ENCODE measurements around the gene LTBP3. TPM values are rescaled to one million over a fixed set of nuclear protein-coding genes. Genes with fewer than 3 reads are reported as not detected.
A peak's percentile ranks its signal among the peaks of the same experiment; 100 is the strongest.

LTBP3 gene
- total and polyA plus RNA-seq, 2 of the 13 experiments (the other 11 are each of a cell fraction or from before 2014, with no cell fraction given) = 12.2 to 68.1 TPM

- TF ChIP-seq YY1 (IDR thresholded peaks at IDR 0.05; ENCODE audit: insufficient read depth, insufficient replicate concordance, low read depth, low read length) = peak; percentile 51
- 0 out of 2 replicates have a peak, but pooled peaks have one; percentile 41 for TF ChIP-seq ZNF878 (CRISPR knock-in tag; IDR thresholded peaks at IDR 0.05)
- no peak for TF ChIP-seq ZNF605 (CRISPR knock-in tag; IDR thresholded peaks at IDR 0.05)
- TF ChIP-seq DDIT3 (CRISPR knock-in tag; IDR thresholded peaks at IDR 0.05) = no peak
- 0 out of 2 replicates have a peak, but pooled peaks have one; percentile 63 for TF ChIP-seq ZNF558 (CRISPR knock-in tag; IDR thresholded peaks at IDR 0.05; ENCODE audit: borderline replicate concordance)
- TF ChIP-seq DNMT1 (CRISPR knock-in tag; IDR thresholded peaks at IDR 0.05) = no peak
- TF ChIP-seq ZFP37 (CRISPR knock-in tag; IDR thresholded peaks at IDR 0.05; ENCODE audit: borderline replicate concordance) = 0 out of 2 replicates have a peak, but pooled peaks have one; percentile 51
- peak; percentile 58; the same call in 1 of the 2 replicates for TF ChIP-seq NAIF1 (CRISPR knock-in tag; IDR thresholded peaks at IDR 0.05; ENCODE audit: borderline replicate concordance)
- peak; percentile 90 for TF ChIP-seq KMT2A (CRISPR knock-in tag; IDR thresholded peaks at IDR 0.05)
- no peak for TF ChIP-seq ZFP36 (IDR thresholded peaks at IDR 0.05; ENCODE audit: borderline replicate concordance, low read depth, low read length, partially characterized antibody)
- no peak for TF ChIP-seq ZNF567 (CRISPR knock-in tag; IDR thresholded peaks at IDR 0.05; ENCODE audit: borderline replicate concordance)
- no peak for TF ChIP-seq ZNF296 (CRISPR knock-in tag; conservative IDR thresholded peaks at IDR 0.05)
- no peak for TF ChIP-seq AGO1 (IDR thresholded peaks at IDR 0.05; ENCODE audit: low read depth, low read length, poor library complexity, severe bottlenecking)
- no peak for TF ChIP-seq ZBTB42 (CRISPR knock-in tag; IDR thresholded peaks at IDR 0.05)
- TF ChIP-seq ZUFSP (CRISPR knock-in tag; IDR thresholded peaks at IDR 0.05; ENCODE audit: borderline replicate concordance) = no peak
- 0 out of 2 replicates have a peak, but pooled peaks have one; percentile 75 for TF ChIP-seq KLF12 (CRISPR knock-in tag; IDR thresholded peaks at IDR 0.05; ENCODE audit: borderline replicate concordance)
- TF ChIP-seq GMEB1 (CRISPR knock-in tag; IDR thresholded peaks at IDR 0.05; ENCODE audit: borderline replicate concordance) = peak; percentile 67
- TF ChIP-seq ZSCAN31 (CRISPR knock-in tag; IDR thresholded peaks at IDR 0.05; ENCODE audit: low read depth) = peak; percentile 57; the same call in 1 of the 2 replicates
- TF ChIP-seq ZBTB2 (CRISPR knock-in tag; IDR thresholded peaks at IDR 0.05; ENCODE audit: low read depth) = peak; percentile 56; the same call in 1 of the 2 replicates
- 0 out of 2 replicates have a peak, but pooled peaks have one; percentile 40 for TF ChIP-seq ONECUT2 (CRISPR knock-in tag; IDR thresholded peaks at IDR 0.05)
- TF ChIP-seq CREM (IDR thresholded peaks at IDR 0.05) = peak; percentile 76
- no peak for TF ChIP-seq CREM (CRISPR knock-in tag; IDR thresholded peaks at IDR 0.05)
- peak; percentile 84; the same call in 1 of the 2 replicates for TF ChIP-seq HDAC6 (IDR thresholded peaks at IDR 0.05; ENCODE audit: low read depth, low read length)
- TF ChIP-seq BCL6 (CRISPR knock-in tag; IDR thresholded peaks at IDR 0.05) = peak; percentile 62
- peak; percentile 89 for TF ChIP-seq ETV6 (CRISPR knock-in tag; conservative IDR thresholded peaks at IDR 0.05)
Measured at GRCh38 chr11:65498977-65499712, 59.0 kb downstream of the LTBP3 start, which contains the start of gene MALAT1 (continued).
